A549 (cell line): ENCODE results near the gene NACC2.

Source experiments
- BHLHE40 ChIP-seq: IDR thresholded peaks from 2 replicates; pipeline ENCODE4 v1.6.1; 2012; ENCODE audit warnings: low read depth, low read length, inconsistent platforms
- CEBPB ChIP-seq, 2 experiments: fragments of >200 bp in 1 of 2; sonication (Bioruptor Twin) in 1 of 2; formaldehyde crosslinking in 1 of 2; IDR thresholded peaks; 2 replicates each; pipeline ENCODE4 v1.6.1; 2012 to 2016
- MYC ChIP-seq: IDR thresholded peaks from 2 replicates; pipeline ENCODE4 v1.6.1; 2012; ENCODE audit warnings: mild to moderate bottlenecking, inconsistent platforms, low read length, improper control_type of control experiment, borderline replicate concordance
- TF ChIP-seq, protein P1 (sequence below): fragments of 250-450 bp; sonication (Bioruptor Pico); IDR thresholded peaks from 2 replicates; pipeline ENCODE4 v1.5.0; 2021; ENCODE audit warnings: mild to moderate bottlenecking, moderate library complexity, borderline replicate concordance
- TF ChIP-seq, protein P2 (sequence below): fragments of >200 bp; sonication (Bioruptor Twin); formaldehyde crosslinking; IDR thresholded peaks from 3 replicates; pipeline ENCODE4 v1.5.1; 2016

DNA sequence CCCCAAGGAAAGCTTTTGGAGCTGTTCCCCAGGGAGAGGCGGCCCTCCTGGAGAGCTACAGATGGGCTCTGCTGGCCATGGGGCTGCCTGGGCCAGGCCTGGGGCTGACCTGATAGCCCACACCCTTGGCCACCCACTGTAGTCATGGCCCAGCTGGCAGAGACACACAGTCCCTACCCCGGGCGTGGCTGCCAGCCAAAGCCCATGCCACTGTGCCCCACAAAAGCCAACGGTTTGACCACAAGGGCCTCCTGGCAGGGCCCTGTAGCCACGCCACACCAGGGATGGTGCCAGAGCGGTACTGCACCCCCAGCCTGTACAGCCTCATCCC is 15.2 kb downstream of the NACC2 start:
- TF ChIP-seq, protein P1, sequence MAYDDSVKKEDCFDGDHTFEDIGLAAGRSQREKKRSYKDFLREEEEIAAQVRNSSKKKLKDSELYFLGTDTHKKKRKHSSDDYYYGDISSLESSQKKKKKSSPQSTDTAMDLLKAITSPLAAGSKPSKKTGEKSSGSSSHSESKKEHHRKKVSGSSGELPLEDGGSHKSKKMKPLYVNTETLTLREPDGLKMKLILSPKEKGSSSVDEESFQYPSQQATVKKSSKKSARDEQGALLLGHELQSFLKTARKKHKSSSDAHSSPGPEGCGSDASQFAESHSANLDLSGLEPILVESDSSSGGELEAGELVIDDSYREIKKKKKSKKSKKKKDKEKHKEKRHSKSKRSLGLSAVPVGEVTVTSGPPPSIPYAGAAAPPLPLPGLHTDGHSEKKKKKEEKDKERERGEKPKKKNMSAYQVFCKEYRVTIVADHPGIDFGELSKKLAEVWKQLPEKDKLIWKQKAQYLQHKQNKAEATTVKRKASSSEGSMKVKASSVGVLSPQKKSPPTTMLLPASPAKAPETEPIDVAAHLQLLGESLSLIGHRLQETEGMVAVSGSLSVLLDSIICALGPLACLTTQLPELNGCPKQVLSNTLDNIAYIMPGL (CRISPR knock-in tag): no peak
- TF ChIP-seq BHLHE40 (no peak), MYC (no peak), CEBPB (IDR thresholded peaks at IDR 0.05) (no peak)
- TF ChIP-seq, protein P2, sequence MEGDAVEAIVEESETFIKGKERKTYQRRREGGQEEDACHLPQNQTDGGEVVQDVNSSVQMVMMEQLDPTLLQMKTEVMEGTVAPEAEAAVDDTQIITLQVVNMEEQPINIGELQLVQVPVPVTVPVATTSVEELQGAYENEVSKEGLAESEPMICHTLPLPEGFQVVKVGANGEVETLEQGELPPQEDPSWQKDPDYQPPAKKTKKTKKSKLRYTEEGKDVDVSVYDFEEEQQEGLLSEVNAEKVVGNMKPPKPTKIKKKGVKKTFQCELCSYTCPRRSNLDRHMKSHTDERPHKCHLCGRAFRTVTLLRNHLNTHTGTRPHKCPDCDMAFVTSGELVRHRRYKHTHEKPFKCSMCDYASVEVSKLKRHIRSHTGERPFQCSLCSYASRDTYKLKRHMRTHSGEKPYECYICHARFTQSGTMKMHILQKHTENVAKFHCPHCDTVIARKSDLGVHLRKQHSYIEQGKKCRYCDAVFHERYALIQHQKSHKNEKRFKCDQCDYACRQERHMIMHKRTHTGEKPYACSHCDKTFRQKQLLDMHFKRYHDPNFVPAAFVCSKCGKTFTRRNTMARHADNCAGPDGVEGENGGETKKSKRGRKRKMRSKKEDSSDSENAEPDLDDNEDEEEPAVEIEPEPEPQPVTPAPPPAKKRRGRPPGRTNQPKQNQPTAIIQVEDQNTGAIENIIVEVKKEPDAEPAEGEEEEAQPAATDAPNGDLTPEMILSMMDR: no peak
